HFFc6 (cell line): ENCODE measurements around the gene CHCT1. TPM values are rescaled to one million over a fixed set of nuclear protein-coding genes. Genes with fewer than 3 reads are reported as not detected.

Experiments
- DNase-seq: peaks from one replicate; pipeline ENCODE4 v3.0.0-alpha.2; 2018
- H3K27ac Mint-ChIP-seq: 2 replicates; pipeline ENCODE4 v1.8.0; 2020; ENCODE audit warnings: mild to moderate bottlenecking, mixed read lengths
- H3K27me3 Mint-ChIP-seq: 2 replicates; pipeline ENCODE4 v1.8.0; 2021; ENCODE audit warnings: mild to moderate bottlenecking, moderate library complexity, mixed read lengths; ENCODE audit not compliant: insufficient read depth
- H3K36me3 Mint-ChIP-seq: 2 replicates; pipeline ENCODE4 v1.8.0; 2021; ENCODE audit warnings: low read depth, mixed read lengths
- H3K4me1 Mint-ChIP-seq: 2 replicates; pipeline ENCODE4 v1.8.0; 2020; ENCODE audit warnings: low read depth, mixed read lengths
- H3K4me3 Mint-ChIP-seq: 2 replicates; pipeline ENCODE4 v1.8.0; 2020; ENCODE audit warnings: mild to moderate bottlenecking, moderate library complexity, mixed read lengths
- H3K9me3 Mint-ChIP-seq: 2 replicates; pipeline ENCODE4 v1.8.0; 2020; ENCODE audit warnings: mild to moderate bottlenecking, mixed read lengths
- total RNA-seq, 6 experiments: library from RNA; stranded (reverse); fragmentation: NEBNext Ultra II Directional; extraction: Animal tissue kit (Norgen Biotek cat#: 25700); gene quantifications; 2 replicates in 1 of 6; 3 replicates in 5 of 6; pipeline ENCODE4 v1.2.3, GENCODE V29; 2021
- TF ChIP-seq, protein P1 (sequence below): fragments of 200-600 bp; sonication (generic); IDR thresholded peaks from 2 replicates; pipeline ENCODE4 v1.5.0; 2021; ENCODE audit warnings: antibody characterized with exemption, mild to moderate bottlenecking

The CHCT1 gene
- total RNA-seq, 6 experiments from 2014 or later = not detected

DNA sequence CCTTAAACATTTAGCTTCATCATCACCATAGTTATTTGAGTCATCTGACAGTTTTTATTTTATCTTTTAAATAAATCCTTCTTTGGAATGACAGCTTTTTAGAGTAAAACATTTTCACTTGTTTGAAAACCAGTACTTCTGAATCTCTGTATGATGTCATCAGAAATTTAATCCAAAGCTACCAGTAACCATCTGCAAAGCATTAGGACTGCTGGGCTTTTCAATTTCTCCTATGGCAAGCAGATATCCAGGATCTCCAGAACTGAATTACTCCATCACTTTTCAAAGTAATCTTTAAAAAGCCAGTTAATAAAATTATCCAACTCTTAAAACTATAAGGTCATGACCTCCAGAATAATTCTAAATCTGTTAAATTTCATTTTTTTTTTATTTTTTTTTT lies 51.5 kb downstream of the CHCT1 start:
- peaks cover 36% of the 10 kb centered on the region for H3K36me3 Mint-ChIP-seq
- no peaks in the 10 kb centered on the region for H3K27me3 Mint-ChIP-seq
- TF ChIP-seq, protein P1, sequence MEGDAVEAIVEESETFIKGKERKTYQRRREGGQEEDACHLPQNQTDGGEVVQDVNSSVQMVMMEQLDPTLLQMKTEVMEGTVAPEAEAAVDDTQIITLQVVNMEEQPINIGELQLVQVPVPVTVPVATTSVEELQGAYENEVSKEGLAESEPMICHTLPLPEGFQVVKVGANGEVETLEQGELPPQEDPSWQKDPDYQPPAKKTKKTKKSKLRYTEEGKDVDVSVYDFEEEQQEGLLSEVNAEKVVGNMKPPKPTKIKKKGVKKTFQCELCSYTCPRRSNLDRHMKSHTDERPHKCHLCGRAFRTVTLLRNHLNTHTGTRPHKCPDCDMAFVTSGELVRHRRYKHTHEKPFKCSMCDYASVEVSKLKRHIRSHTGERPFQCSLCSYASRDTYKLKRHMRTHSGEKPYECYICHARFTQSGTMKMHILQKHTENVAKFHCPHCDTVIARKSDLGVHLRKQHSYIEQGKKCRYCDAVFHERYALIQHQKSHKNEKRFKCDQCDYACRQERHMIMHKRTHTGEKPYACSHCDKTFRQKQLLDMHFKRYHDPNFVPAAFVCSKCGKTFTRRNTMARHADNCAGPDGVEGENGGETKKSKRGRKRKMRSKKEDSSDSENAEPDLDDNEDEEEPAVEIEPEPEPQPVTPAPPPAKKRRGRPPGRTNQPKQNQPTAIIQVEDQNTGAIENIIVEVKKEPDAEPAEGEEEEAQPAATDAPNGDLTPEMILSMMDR = no peak
- DNase-seq = no peak
- H3K4me1 Mint-ChIP-seq = peaks cover 21% of the 10 kb centered on the region
- H3K9me3 Mint-ChIP-seq = no peaks in the 10 kb centered on the region
- H3K27ac Mint-ChIP-seq = no peak overlapping the region
- H3K4me3 Mint-ChIP-seq = no peak overlapping the region

Other genes starting within 250 kb of the CHCT1 start
- gene USP32, start 30.4 kb upstream of the CHCT1 start, total RNA-seq = 10 to 100 TPM; 46.7 to 57.3 (median 51.7) TPM
- gene APPBP2, start 103.8 kb downstream of the CHCT1 start, total RNA-seq = 10 to 100 TPM; 51.5 to 65.9 (median 58.8) TPM
- 10 to 100 TPM; 13.3 to 14.2 (median 13.5) TPM for gene PPM1D, start 177.7 kb downstream of the CHCT1 start, total RNA-seq